Measurements from ENCODE around the gene PIK3AP1. TPM values are rescaled to one million over a fixed set of nuclear protein-coding genes. Genes with fewer than 3 reads are reported as not detected.

Gene PIK3AP1
- total and polyA plus RNA-seq, 2 of the 4 experiments (the other 2 are of a cell fraction) = under 0.01 to 0.14 TPM

DNA sequence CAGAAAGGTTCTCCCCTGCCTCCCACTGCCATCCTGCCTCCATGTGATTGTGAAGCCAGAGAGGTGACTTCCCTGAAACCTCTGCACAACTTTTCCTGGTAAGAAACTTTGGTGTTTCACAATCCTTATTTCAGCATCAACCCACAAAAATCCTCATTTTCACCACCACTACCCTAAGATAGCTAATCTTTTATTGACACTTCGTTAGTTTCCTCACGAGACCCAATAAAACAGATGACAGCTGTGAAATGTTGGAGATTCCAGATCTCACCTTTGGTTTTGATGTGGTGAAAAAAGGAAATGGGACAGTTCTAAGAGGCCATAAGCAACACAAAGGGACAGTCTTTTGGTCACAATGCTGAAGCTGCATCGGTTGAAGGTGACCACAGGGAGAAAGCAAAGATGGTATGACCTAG is 73.6 kb downstream of the PIK3AP1 start:
- Histone ChIP-seq H3K9me1 (ENCODE audit: insufficient read depth, low read length) (no peaks in the 10 kb centered on the region), H3K36me3 (ENCODE audit: control insufficient read depth, insufficient read depth, low read length) (no peaks in the 10 kb centered on the region), H4K91ac (ENCODE audit: insufficient read depth, low read depth, low read length) (no peak overlapping the region), H2AK5ac (ENCODE audit: low read depth, low read length) (no peak overlapping the region), H3K9me3 (ENCODE audit: control insufficient read depth, insufficient read depth, low read length) (no peaks in the 10 kb centered on the region), H3K23ac (ENCODE audit: low read depth, low read length) (no peak overlapping the region), H4K5ac (ENCODE audit: low read depth, low read length) (no peak overlapping the region), H4K20me1 (ENCODE audit: insufficient read depth, low read length) (no peaks in the 10 kb centered on the region), H4K8ac (ENCODE audit: low read depth in 2 of 2, low read length in 2 of 2) (no peak overlapping the region), H2BK15ac (ENCODE audit: low read depth, low read length) (no peak overlapping the region), H2BK20ac (ENCODE audit: low read depth, low read length) (no peak overlapping the region), H3K27me3 (ENCODE audit: control insufficient read depth, insufficient read depth, low read length) (peaks cover 30% of the 10 kb centered on the region), H3K56ac (ENCODE audit: extremely low read depth, insufficient read depth, low read length) (no peak overlapping the region), H2AFZ (replicated peaks; ENCODE audit: low read length, poor library complexity) (no peak overlapping the region), H3K14ac (replicated peaks; ENCODE audit: low read depth, low read length) (no peak overlapping the region), H3K4me3 (ENCODE audit: insufficient read depth, low read depth, low read length) (no peak overlapping the region), H3K4me2 (ENCODE audit: low read depth, low read length) (no peak overlapping the region), H3K18ac (ENCODE audit: low read depth, low read length) (no peak overlapping the region), H2BK5ac (ENCODE audit: low read depth, low read length, poor library complexity, severe bottlenecking) (no peak overlapping the region), H2BK120ac (ENCODE audit: low read depth, low read length) (no peak overlapping the region), H3K79me1 (ENCODE audit: low read depth in 1 of 2, low read length in 2 of 2) (no peaks in the 10 kb centered on the region), H2AK9ac (replicated peaks; ENCODE audit: low read depth, low read length, poor library complexity) (no peak overlapping the region), H3K9ac (ENCODE audit: low read depth, low read length) (no peak overlapping the region), H3K27ac (ENCODE audit: insufficient read depth, low read length) (no peak overlapping the region), H3K4me1 (ENCODE audit: control insufficient read depth, insufficient read depth, low read length) (no peaks in the 10 kb centered on the region), H3K4ac (ENCODE audit: low read depth, low read length) (no peak overlapping the region)
- TF ChIP-seq NFE2L2 (IDR thresholded peaks at IDR 0.05; ENCODE audit: low read depth, low read length) (no peak), RAD21 (IDR thresholded peaks at IDR 0.05; ENCODE audit: low read length) (no peak), MAFK (IDR thresholded peaks at IDR 0.05; ENCODE audit: low read depth, low read length) (no peak), SMC3 (IDR thresholded peaks at IDR 0.05; ENCODE audit: low read depth, low read length) (no peak), FOS (IDR thresholded peaks at IDR 0.05; ENCODE audit: low read depth, low read length) (no peak), BHLHE40 (IDR thresholded peaks at IDR 0.05; ENCODE audit: low read depth, low read length) (no peak), RFX5 (IDR thresholded peaks at IDR 0.05; ENCODE audit: low read depth, low read length) (no peak), CHD1 (IDR thresholded peaks at IDR 0.05; ENCODE audit: low read depth, low read length) (no peak), CEBPB (IDR thresholded peaks at IDR 0.05; ENCODE audit: low read depth, low read length) (no peak), MXI1 (IDR thresholded peaks at IDR 0.05; ENCODE audit: borderline replicate concordance, low read depth, low read length) (no peak), RCOR1 (IDR thresholded peaks at IDR 0.05; ENCODE audit: insufficient replicate concordance, low read length) (no peak)
- TF ChIP-seq, protein P1, sequence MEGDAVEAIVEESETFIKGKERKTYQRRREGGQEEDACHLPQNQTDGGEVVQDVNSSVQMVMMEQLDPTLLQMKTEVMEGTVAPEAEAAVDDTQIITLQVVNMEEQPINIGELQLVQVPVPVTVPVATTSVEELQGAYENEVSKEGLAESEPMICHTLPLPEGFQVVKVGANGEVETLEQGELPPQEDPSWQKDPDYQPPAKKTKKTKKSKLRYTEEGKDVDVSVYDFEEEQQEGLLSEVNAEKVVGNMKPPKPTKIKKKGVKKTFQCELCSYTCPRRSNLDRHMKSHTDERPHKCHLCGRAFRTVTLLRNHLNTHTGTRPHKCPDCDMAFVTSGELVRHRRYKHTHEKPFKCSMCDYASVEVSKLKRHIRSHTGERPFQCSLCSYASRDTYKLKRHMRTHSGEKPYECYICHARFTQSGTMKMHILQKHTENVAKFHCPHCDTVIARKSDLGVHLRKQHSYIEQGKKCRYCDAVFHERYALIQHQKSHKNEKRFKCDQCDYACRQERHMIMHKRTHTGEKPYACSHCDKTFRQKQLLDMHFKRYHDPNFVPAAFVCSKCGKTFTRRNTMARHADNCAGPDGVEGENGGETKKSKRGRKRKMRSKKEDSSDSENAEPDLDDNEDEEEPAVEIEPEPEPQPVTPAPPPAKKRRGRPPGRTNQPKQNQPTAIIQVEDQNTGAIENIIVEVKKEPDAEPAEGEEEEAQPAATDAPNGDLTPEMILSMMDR (conservative IDR thresholded peaks at IDR 0.05; ENCODE audit: low read depth, low read length) = no peak
- TF ChIP-seq, protein P2, sequence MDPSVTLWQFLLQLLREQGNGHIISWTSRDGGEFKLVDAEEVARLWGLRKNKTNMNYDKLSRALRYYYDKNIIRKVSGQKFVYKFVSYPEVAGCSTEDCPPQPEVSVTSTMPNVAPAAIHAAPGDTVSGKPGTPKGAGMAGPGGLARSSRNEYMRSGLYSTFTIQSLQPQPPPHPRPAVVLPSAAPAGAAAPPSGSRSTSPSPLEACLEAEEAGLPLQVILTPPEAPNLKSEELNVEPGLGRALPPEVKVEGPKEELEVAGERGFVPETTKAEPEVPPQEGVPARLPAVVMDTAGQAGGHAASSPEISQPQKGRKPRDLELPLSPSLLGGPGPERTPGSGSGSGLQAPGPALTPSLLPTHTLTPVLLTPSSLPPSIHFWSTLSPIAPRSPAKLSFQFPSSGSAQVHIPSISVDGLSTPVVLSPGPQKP (IDR thresholded peaks at IDR 0.05; ENCODE audit: borderline replicate concordance, low read depth, low read length) = no peak
- TF ChIP-seq, protein P3, sequence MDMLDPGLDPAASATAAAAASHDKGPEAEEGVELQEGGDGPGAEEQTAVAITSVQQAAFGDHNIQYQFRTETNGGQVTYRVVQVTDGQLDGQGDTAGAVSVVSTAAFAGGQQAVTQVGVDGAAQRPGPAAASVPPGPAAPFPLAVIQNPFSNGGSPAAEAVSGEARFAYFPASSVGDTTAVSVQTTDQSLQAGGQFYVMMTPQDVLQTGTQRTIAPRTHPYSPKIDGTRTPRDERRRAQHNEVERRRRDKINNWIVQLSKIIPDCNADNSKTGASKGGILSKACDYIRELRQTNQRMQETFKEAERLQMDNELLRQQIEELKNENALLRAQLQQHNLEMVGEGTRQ (IDR thresholded peaks at IDR 0.05; ENCODE audit: low read depth, low read length) = no peak
- WGBS, 2 experiments (ENCODE audit: extremely low coverage in 2 of 2, insufficient read length in 1 of 2) = no CpG with 5 or more reads among the region's 3 CpGs
- in situ Hi-C loops (cut with MboI; ENCODE audit: low sequenced_read_pairs) (no loop called here), intact Hi-C loops (cut with micrococcal nuclease) (loop anchor here (10.0 kb wide), 1 partner anchor 388 kb away; no protein-coding TSS in a partner anchor), dilution Hi-C loops (cut with HindIII; ENCODE audit: low sequenced_read_pairs, unreplicated experiment) (no loop called here)
- POLR2A ChIA-PET (ENCODE audit: unreplicated experiment) = no interaction called here
- no peak for DNase-seq
- ATAC-seq (ENCODE audit: low read depth) = no peak
- no TSS peak for BruUV-seq (replicated peaks)
- CTCF ChIA-PET = no interaction called here
